Stimulated activated CD4-positive, alpha-beta T cell treated with anti-CD3 and anti-CD28 coated beads, Interleukin-15, amount 100 ng/mL, for 1 hour (primary cell): ENCODE measurements around the gene TMPRSS9.
"Not testable (repeated sequence)": the region's sequence is repeated elsewhere in the genome, so short reads cannot be mapped to it uniquely, and the experiment has no call there.

Experiments used
- DNase-seq, 2 donors: peaks; one replicate each; pipeline ENCODE4 v3.0.0-alpha.2; 2020; ENCODE audit warnings: low read depth in 1 of 2, low spot score in 1 of 2

The TMPRSS9 gene

GRCh38 chr19:2416321-2417097 lies 56.4 kb downstream of the TMPRSS9 start:
- no peak for DNase-seq

- not testable (repeated sequence) for DNase-seq
Observed at GRCh38 chr19:2417436-2417835, 57.4 kb downstream of the TMPRSS9 start.

GRCh38 chr19:2417881-2418406 lies 57.9 kb downstream of the TMPRSS9 start:
- DNase-seq: no peak

- DNase-seq: no peak
Observed at GRCh38 chr19:2419754-2420153, 59.7 kb downstream of the TMPRSS9 start.

GRCh38 chr19:2420490-2420889 lies 60.4 kb downstream of the TMPRSS9 start:
- DNase-seq: no peak

- DNase-seq: no peak
Observed at GRCh38 chr19:2421581-2422306, 61.7 kb downstream of the TMPRSS9 start.

GRCh38 chr19:2423071-2423914 lies 63.2 kb downstream of the TMPRSS9 start:
- DNase-seq: no peak

- DNase-seq: no peak
Observed at GRCh38 chr19:2423915-2424685, 64.0 kb downstream of the TMPRSS9 start.

- no peak for DNase-seq
Observed at GRCh38 chr19:2424686-2425621, 64.9 kb downstream of the TMPRSS9 start.

- no peak for DNase-seq
Observed at GRCh38 chr19:2425622-2426581, 65.8 kb downstream of the TMPRSS9 start.

GRCh38 chr19:2426611-2427428 lies 66.8 kb downstream of the TMPRSS9 start:
- peak in 1 of 2 donors; percentile 39 for DNase-seq

- DNase-seq: peak; percentile 91 to 94
Observed at GRCh38 chr19:2427429-2428320, 67.6 kb downstream of the TMPRSS9 start, which contains the start of gene TIMM13. Gene TIMM13, minus strand, starts transcription at chr19:2427586. Its CDS starts 53 bp downstream, at chr19:2427533.

GRCh38 chr19:2428321-2428690 lies 68.2 kb downstream of the TMPRSS9 start:
- DNase-seq: no peak

- DNase-seq: no peak
Observed at GRCh38 chr19:2428756-2429711, 69.0 kb downstream of the TMPRSS9 start.

- DNase-seq: no peak
Observed at GRCh38 chr19:2429917-2430535, 70.0 kb downstream of the TMPRSS9 start.
